Measurements from ENCODE around the gene BTN3A1.

- no peak for TF ChIP-seq CTCF (IDR thresholded peaks at IDR 0.05 in 4 of 5, conservative IDR thresholded peaks at IDR 0.05 in 1 of 5)
- TF ChIP-seq POLR2A (IDR thresholded peaks at IDR 0.05): no peak
Observed at GRCh38 chr6:26358511-26358981, 43.5 kb upstream of the BTN3A1 start.
